Activated T-cell treated with anti-CD3 and anti-CD28 coated beads, Interleukin-2, amount 50 U/mL, for 48 hours (primary cell): Measurements from ENCODE around the gene POLQ.
"Not testable (repeated sequence)": the region's sequence is repeated elsewhere in the genome, so short reads cannot be mapped to it uniquely, and the experiment has no call there.

Experiments
- DNase-seq, 2 experiments: peaks; one replicate each; pipeline ENCODE4 v3.0.0-alpha.2; 2020

POLQ gene

DNA sequence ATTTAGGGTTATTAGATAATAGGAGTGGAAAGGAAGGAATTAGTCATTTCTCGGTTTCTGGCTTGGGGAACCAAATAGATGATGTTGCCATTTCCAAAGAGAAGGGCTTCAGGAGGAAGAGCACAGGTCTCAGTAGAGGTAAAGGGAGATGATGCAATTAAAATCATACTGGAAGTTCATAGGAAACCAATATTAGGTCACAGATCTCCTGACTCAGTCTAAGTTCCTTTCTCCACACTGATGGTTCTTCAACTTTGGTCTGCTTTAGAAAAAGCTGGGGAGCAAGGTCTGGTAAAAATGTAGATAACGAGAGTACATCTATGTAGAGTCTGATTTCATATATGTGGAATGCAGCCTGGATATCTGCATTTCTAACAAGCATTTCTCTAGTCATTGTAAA is 130.9 kb downstream of the POLQ start:
- DNase-seq: no peak

DNA sequence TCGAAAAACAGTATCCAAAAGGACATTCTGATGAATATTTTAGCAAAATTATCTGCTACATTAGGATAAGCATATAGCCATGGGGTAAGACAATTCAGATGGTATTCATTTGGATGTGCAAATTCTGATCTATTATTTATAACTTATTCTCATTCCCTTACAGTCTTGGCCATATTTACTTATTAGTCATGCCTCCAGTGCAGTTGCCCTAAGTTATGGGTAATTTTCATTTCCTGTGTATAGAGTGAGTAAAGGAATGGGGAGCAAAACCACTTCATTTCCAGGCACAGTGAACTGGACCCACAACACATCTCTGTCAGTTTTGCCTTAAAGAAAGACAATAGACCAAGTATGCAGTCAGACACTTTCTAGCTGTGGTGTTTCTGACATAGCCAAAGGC is 134.3 kb downstream of the POLQ start:
- DNase-seq: no peak

DNA sequence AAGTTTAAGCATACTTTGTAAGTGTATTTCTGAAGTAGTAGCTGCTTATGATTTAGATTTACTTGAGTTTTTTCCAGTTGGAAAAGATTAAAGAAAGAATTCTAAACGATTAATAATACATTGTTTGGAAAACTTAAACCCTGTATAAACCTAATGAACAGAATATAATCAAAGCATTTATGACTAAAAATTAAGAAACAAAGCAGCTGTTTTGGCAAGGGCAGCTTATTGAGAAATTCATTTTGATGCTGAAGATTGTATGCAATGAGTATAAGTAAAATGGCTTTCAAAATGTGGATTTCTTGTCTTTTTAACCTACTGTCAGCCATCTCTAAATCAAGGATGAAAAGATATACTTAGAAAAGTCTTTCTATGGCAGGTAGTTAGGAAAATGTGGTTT is 140.2 kb downstream of the POLQ start:
- no peak for DNase-seq

DNA sequence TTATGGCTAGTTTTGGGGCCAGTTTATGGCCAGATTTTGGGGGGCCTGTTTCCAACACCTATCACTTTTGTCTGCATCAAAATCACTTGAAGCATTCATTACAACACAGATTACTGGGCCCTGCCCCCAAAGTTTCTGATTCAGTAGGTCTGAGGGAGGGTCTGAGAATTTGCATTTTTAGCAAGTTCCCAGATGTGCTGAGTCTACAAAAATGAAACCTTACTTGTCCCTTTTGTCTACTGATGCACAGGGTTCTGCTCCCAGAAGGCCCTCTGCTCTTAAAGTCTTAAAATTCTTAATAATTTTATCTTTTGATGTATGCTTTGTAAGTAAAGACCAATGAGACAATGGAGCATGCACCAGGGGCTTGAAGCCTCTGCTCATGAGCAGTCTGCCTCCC is 146.0 kb downstream of the POLQ start:
- DNase-seq: no peak

DNA sequence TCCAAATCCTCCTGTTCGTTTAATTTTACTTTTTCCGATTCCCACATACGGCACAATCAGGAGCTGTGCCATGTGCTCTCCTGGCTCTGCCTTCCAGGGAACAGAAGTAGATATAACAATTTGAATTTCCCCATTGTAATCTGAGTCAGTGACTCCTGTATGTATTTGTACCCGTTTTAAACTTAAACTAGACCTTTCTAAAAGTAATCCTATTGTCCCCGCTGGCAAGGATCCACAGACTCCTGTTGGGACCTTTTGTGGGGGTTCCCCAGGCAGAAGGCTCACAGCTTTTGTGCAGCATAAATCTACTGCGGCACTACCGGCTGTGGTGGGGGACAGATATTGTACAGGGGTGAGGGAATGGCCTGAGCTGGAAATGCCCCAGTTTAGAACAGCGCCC is 147.7 kb downstream of the POLQ start:
- not testable (repeated sequence) for DNase-seq

DNA sequence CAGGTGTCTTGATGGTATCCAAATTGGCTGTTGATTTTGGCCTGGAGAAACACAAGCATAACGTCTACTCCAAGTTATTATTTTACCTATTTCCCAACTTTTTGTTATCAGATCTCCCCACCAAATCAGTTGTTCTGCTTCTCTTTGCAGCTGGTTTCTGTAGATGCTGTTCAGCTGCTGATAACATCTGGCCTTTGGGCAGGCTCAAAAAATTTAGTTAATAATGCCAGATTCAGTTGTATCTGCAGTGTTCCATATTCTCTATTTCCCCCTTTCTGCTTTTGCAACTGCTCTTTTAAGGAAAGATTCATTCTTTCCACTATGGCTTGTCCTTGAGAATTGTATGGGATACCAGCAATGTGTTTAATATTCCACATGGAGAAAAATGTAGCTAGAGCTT is 149.8 kb downstream of the POLQ start:
- DNase-seq: not testable (repeated sequence)

DNA sequence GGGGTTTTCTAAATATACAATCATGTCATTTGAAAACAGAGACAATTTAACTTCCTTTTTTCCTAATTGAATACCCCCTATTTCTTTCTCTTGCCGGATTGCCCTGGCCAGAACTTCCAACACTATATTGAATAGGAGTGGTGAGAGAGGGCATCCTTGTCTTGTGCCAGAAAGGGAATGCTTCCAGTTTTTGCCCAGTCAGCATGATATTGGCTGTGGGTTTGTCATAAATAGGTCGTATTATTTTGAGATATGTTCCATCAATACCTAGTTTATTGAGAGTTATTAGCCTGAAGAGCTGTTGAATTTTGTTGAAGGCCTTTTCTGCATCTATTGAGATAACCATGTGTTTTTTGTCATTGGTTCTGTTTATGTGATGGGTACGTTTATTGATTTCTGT is 157.5 kb downstream of the POLQ start:
- not testable (repeated sequence) for DNase-seq
